Spleen (tissue), 11 donors: ENCODE data around the gene TMEM229B. TPM values are rescaled to one million over a fixed set of nuclear protein-coding genes. Genes with fewer than 3 reads are reported as not detected.
A peak's percentile ranks its signal among the peaks of the same experiment; 100 is the strongest.

Source experiments
- DNase-seq: peaks from one replicate; pipeline ENCODE4 v3.0.0-alpha.2; 2020
- H3K27ac ChIP-seq, 8 donors: fragments of 200-600 bp; sonication (generic) in 7 of 8; 1 replicate in 4 of 8; 2 replicates in 4 of 8; pipeline versions ENCODE4 v1.5.0 to v1.8.0; 2016 to 2021; ENCODE audit warnings: inconsistent platforms in 4 of 8, mild to moderate bottlenecking in 4 of 8, moderate library complexity in 1 of 8
- H3K27me3 ChIP-seq, 7 donors: fragments of 200-600 bp; sonication (generic) in 6 of 7; replicated peaks in 1 of 7; 1 replicate in 4 of 7; 2 replicates in 3 of 7; pipeline versions ENCODE4 v1.5.0 to v1.8.0; 2016 to 2021; ENCODE audit warnings: inconsistent platforms in 3 of 7, mild to moderate bottlenecking in 1 of 7
- H3K36me3 ChIP-seq, 6 donors: fragments of 200-600 bp; sonication (generic) in 5 of 6; 1 replicate in 4 of 6; 2 replicates in 2 of 6; pipeline versions ENCODE4 v1.5.0 to v1.8.0; 2016 to 2021; ENCODE audit warnings: inconsistent platforms in 2 of 6
- H3K4me1 ChIP-seq, 6 donors: fragments of 200-600 bp; sonication (generic) in 5 of 6; 1 replicate in 3 of 6; 2 replicates in 3 of 6; pipeline versions ENCODE4 v1.5.0 to v1.8.0; 2016 to 2021; ENCODE audit warnings: inconsistent platforms in 3 of 6
- H3K4me3 ChIP-seq, 8 donors: fragments of 200-600 bp; sonication (generic) in 7 of 8; 1 replicate in 4 of 8; 2 replicates in 4 of 8; pipeline versions ENCODE4 v1.5.0 to v1.8.0; 2016 to 2021; ENCODE audit warnings: inconsistent platforms in 4 of 8, mild to moderate bottlenecking in 4 of 8, moderate library complexity in 2 of 8
- H3K9me3 ChIP-seq, 8 donors: fragments of 200-600 bp; sonication (generic) in 7 of 8; 1 replicate in 4 of 8; 2 replicates in 4 of 8; pipeline versions ENCODE4 v1.5.0 to v1.8.0; 2016 to 2021; ENCODE audit warnings: inconsistent platforms in 4 of 8
- POLR2A ChIP-seq, 3 donors: fragments of 450-650 bp; IDR thresholded peaks; one replicate each; pipeline ENCODE4 v1.5.1; 2017; ENCODE audit warnings: antibody characterized with exemption in 3 of 3, mild to moderate bottlenecking in 1 of 3
- POLR2AphosphoS5 ChIP-seq, 3 donors: sonication (generic); formaldehyde crosslinking; IDR thresholded peaks; one replicate each; pipeline ENCODE4 v1.5.1; 2017; ENCODE audit warnings: antibody characterized with exemption in 3 of 3
- WGBS, 5 donors: extraction: QIAGEN DNeasy Blood & Tissue Kit in 3 of 5; methylation state at CpG; one replicate each; pipeline versions ENCODE4 v1.1.5 to v1.1.7; 2013 to 2018; 5-methylcytosine and 5-hydroxymethylcytosine counted together
- intact Hi-C: fragments of 100-400 bp; cut with DNase I; formaldehyde crosslinking; loops from one replicate; pipeline ENCODE4 v1.15.0; 2023; ENCODE audit warnings: low total_unique reads
- polyA plus RNA-seq, 3 donors: library from polyadenylated mRNA; stranded (reverse); fragments of 200-250 nt; gene quantifications; one replicate each; pipeline ENCODE4 v1.2.1, GENCODE V29; 2013
- total RNA-seq, 7 donors: library from RNA; depleted of rRNA in 3 of 7; stranded (reverse); fragments of >200 nt in 3 of 7; fragmentation: NEBNext Ultra II Directional in 4 of 7; extraction: Animal tissue kit (Norgen Biotek cat#: 25700) in 4 of 7; gene quantifications; one replicate each; pipeline versions ENCODE4 v1.1.0 to v1.2.1, GENCODE V29; 2016 to 2021
- TF ChIP-seq, protein P1 (sequence below), 11 experiments: fragments of 200-600 bp in 7 of 11; fragments of 450-650 bp in 4 of 11; sonication (generic) in 4 of 11; IDR thresholded peaks in 8 of 11; conservative IDR thresholded peaks in 3 of 11; 1 replicate in 7 of 11; 2 replicates in 4 of 11; pipeline versions ENCODE4 v1.4.0 to v1.8.0; 2016 to 2021; ENCODE audit warnings: antibody characterized with exemption in 11 of 11, inconsistent platforms in 4 of 11, mild to moderate bottlenecking in 1 of 11
- donor health status: healthy with polysubstance abuse.
- donor health status: DM: no; HTN: no; CAD: no; lungs with moderate emphysema.
- donor health status: DM: no; HTN: no; CAD: no.
- donor health status: Bipolar disorder and iron deficiency.
- donor health status: healthy.
- donor health status: DM: no; HTN: no; CAD: no.
- donor health status: DM: yes; HTN: yes; CAD: no.

TMEM229B gene
- total and polyA plus RNA-seq, 10 donors, result 3.0 to 36.0 (median 25.2) TPM

DNA sequence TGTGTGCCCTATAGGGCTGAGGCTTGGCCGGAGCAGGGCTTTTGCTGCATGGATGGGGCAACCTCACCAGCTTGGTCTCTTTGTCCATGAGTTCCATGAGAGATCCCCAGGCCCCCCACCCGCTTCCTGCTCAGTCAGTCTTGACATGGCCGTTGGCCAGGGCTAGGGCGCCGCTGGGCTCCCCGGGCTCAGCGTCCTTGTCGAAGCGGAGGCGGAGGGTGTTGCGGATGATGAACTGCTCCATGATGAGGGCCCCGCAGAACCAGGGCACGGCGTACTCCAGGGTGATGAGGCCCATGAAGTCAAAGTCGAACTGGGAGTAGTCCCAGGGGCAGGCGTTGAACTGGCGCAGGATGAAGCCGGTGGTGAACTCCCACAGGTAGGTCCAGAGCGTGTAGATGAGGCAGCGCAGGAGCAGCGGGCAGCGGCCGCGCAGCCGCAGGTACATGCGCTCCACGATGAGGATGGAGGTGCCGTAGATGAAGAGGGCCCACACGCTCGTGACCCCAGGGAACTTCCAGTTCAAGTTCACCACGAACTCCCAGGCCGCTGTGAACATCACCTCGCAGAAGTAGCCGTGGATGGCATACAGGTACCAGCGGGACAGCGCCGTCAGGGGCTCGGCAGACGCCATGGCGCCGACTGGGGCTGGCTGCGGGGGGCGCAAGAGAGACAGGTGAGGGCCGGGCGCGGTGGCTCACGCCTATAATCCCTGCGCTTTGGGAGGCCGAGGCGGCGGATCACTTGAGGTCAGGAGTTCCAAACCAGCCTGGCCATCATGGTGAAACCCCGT is 15.0 kb downstream of the TMEM229B start:
- Histone ChIP-seq H3K4me1 (no peaks in the 10 kb centered on the region), H3K9me3 (no peaks in the 10 kb centered on the region), H3K4me3 (no peak overlapping the region), H3K36me3 (peaks cover 0 to 57% (median 11%) of the 10 kb centered on the region in 6 donors), H3K27ac (no peak overlapping the region), H3K27me3 (no peaks in the 10 kb centered on the region)
- TF ChIP-seq POLR2AphosphoS5 (IDR thresholded peaks at IDR 0.05) (peak in 1 of 3 donors; percentile 0), POLR2A (IDR thresholded peaks at IDR 0.05) (no peak)
- TF ChIP-seq, protein P1, sequence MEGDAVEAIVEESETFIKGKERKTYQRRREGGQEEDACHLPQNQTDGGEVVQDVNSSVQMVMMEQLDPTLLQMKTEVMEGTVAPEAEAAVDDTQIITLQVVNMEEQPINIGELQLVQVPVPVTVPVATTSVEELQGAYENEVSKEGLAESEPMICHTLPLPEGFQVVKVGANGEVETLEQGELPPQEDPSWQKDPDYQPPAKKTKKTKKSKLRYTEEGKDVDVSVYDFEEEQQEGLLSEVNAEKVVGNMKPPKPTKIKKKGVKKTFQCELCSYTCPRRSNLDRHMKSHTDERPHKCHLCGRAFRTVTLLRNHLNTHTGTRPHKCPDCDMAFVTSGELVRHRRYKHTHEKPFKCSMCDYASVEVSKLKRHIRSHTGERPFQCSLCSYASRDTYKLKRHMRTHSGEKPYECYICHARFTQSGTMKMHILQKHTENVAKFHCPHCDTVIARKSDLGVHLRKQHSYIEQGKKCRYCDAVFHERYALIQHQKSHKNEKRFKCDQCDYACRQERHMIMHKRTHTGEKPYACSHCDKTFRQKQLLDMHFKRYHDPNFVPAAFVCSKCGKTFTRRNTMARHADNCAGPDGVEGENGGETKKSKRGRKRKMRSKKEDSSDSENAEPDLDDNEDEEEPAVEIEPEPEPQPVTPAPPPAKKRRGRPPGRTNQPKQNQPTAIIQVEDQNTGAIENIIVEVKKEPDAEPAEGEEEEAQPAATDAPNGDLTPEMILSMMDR (IDR thresholded peaks at IDR 0.05 in 8 of 11, conservative IDR thresholded peaks at IDR 0.05 in 3 of 11), result no peak
- intact Hi-C loops, result no loop called here
- DNase-seq, result no peak
- 96 to 98% (median 97%) methylated on average over 42 to 52 of the region's 52 CpGs for WGBS, 5 donors

DNA sequence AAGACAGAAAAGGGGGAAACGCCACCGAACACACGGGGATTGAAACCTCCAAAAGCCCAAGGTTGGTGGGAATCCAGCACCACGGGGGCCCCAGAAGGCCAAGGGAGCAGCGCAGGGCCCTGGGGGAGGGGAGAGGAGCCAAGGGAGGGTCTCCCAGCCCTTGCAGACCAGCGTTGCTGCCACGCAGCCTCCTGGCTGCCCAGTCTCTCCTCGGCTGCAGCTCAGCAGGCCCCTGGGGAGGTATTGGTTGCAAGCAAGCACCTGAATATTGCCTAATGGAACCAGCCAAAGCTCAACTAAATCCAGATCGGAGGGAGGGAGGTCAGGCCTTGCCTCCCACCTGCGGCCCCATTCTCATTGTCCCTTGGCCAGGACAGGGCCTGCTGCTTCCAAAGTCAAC is 15.8 kb downstream of the TMEM229B start:
- Histone ChIP-seq H3K4me1 (peaks cover 0 to under 1% (median 0%) of the 10 kb centered on the region in 6 donors), H3K9me3 (no peaks in the 10 kb centered on the region), H3K36me3 (peaks cover 0 to 50% (median 11%) of the 10 kb centered on the region in 6 donors), H3K4me3 (no peak overlapping the region), H3K27me3 (no peaks in the 10 kb centered on the region), H3K27ac (no peak overlapping the region)
- intact Hi-C loops, result no loop called here
- 88 to 90% (median 89%) methylated on average over 9 to 10 of the region's 10 CpGs for WGBS, 5 donors
- peak in 1 of 3 donors; percentile 16 for TF ChIP-seq POLR2AphosphoS5 (IDR thresholded peaks at IDR 0.05)
- TF ChIP-seq, protein P1 (IDR thresholded peaks at IDR 0.05 in 8 of 11, conservative IDR thresholded peaks at IDR 0.05 in 3 of 11), result no peak
- TF ChIP-seq POLR2A (IDR thresholded peaks at IDR 0.05), result no peak
- DNase-seq, result no peak

DNA sequence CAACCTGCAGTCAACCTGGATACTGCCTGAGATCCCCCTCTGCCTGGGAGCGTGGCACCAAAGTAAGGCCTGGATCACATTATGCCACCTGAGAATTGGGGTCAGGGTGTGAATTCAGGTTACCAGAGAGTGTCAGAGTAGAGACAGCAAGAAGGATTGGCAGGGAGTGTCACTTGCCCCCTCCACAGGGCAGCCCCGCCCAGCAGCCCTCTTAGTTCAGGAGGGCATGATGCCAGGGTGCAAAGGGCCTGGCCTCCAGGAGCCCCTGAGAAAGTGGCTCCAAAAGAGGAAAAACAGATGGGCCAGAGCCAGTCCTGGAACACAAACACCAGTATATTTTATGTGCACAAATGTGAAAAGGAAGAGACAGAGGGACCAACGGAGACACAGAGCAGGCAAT is 18.6 kb downstream of the TMEM229B start:
- no peak overlapping the region for H3K27ac ChIP-seq
- no peaks in the 10 kb centered on the region for H3K27me3 ChIP-seq
- DNase-seq, result peak; percentile 64
- 88 to 96% (median 95%) methylated on average over 2 to 3 of the region's 3 CpGs for WGBS, 5 donors
- H3K9me3 ChIP-seq, result no peaks in the 10 kb centered on the region
- intact Hi-C loops, result no loop called here
- TF ChIP-seq, protein P1 (IDR thresholded peaks at IDR 0.05 in 8 of 11, conservative IDR thresholded peaks at IDR 0.05 in 3 of 11), result no peak
- TF ChIP-seq POLR2A (IDR thresholded peaks at IDR 0.05) (no peak), POLR2AphosphoS5 (IDR thresholded peaks at IDR 0.05) (no peak)
- no peak overlapping the region for H3K4me3 ChIP-seq
- H3K36me3 ChIP-seq, result peaks cover 0 to 27% (median 6%) of the 10 kb centered on the region in 6 donors
- H3K4me1 ChIP-seq, result peaks cover 0 to 7% (median 0%) of the 10 kb centered on the region in 6 donors

DNA sequence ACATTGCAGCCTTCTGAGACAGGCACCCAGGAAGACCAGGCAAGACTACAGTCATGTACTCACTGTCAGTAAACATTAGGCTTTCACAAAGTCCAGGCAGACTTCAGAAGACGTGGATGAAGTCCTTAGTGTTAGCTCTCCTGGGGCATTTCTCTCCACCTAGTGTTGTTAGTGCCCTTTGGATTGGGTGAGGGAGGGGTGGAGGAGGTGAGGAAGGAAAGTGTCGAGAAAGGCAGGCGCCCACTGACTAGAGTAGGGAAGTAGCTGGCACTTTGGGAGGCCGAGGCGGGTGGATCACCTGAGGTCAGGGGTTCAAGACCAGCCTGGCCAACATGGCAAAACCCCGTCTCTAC is 20.2 kb downstream of the TMEM229B start:
- WGBS, 5 donors, result 59 to 88% (median 82%) methylated on average over 6 of the region's 6 CpGs
- peak; percentile 14 for DNase-seq

More for the DNA sequence above, 20.2 kb downstream of the TMEM229B start:
- no peaks in the 10 kb centered on the region for H3K9me3 ChIP-seq
- peaks cover 0 to 20% (median 5%) of the 10 kb centered on the region in 6 donors for H3K36me3 ChIP-seq
- TF ChIP-seq POLR2A (IDR thresholded peaks at IDR 0.05), result no peak
- TF ChIP-seq, protein P1 (IDR thresholded peaks at IDR 0.05 in 8 of 11, conservative IDR thresholded peaks at IDR 0.05 in 3 of 11), result no peak
- TF ChIP-seq POLR2AphosphoS5 (IDR thresholded peaks at IDR 0.05), result no peak
- H3K27me3 ChIP-seq, result no peaks in the 10 kb centered on the region
- no peak overlapping the region for H3K4me3 ChIP-seq
- intact Hi-C loops, result no loop called here
- H3K4me1 ChIP-seq, result peaks cover 0 to 7% (median 0%) of the 10 kb centered on the region in 6 donors
- H3K27ac ChIP-seq, result no peak overlapping the region
